Activated CD8-positive, alpha-beta T cell treated with anti-CD3 and anti-CD28 coated beads for 36 hours (primary cell): ENCODE measurements around the gene FSIP1. TPM values are rescaled to one million over a fixed set of nuclear protein-coding genes. Genes with fewer than 3 reads are reported as not detected.

Experiments used
- ATAC-seq: fragments of 200-7000 bp; cut with Tn5 transposase; one replicate; pipeline ENCODE4 v1.10.0; 2021; ENCODE audit warnings: mild to moderate bottlenecking, moderate library complexity
- CTCF ChIA-PET: fragments of 350-600 bp; sonication (Branson Sonifier 250); formaldehyde crosslinking; loops from one replicate; lab custom pipeline; 2021; ENCODE audit warnings: antibody characterized with exemption; lab: Charles Lee
- POLR2A ChIA-PET: fragments of 350-600 bp; sonication (Branson Sonifier 250); formaldehyde crosslinking; loops from one replicate; lab custom pipeline; 2021; ENCODE audit warnings: antibody characterized with exemption; lab: Charles Lee
- DNase-seq: peaks from one replicate; pipeline ENCODE4 v3.0.0-alpha.2; 2020
- H3K27ac Mint-ChIP-seq: one replicate; pipeline ENCODE4 v1.8.0; 2021; ENCODE audit warnings: mild to moderate bottlenecking, mixed read lengths
- H3K27me3 Mint-ChIP-seq: one replicate; pipeline ENCODE4 v1.8.0; 2021; ENCODE audit warnings: mixed read lengths
- H3K36me3 Mint-ChIP-seq: one replicate; pipeline ENCODE4 v1.8.0; 2021; ENCODE audit warnings: low read depth, mixed read lengths
- H3K4me1 Mint-ChIP-seq: one replicate; pipeline ENCODE4 v1.8.0; 2021; ENCODE audit warnings: low read depth, mixed read lengths
- H3K4me3 Mint-ChIP-seq: one replicate; pipeline ENCODE4 v1.8.0; 2021; ENCODE audit warnings: mild to moderate bottlenecking, moderate library complexity, mixed read lengths
- H3K9me3 Mint-ChIP-seq: one replicate; pipeline ENCODE4 v1.8.0; 2021; ENCODE audit warnings: mixed read lengths
- CTCF ChIP-seq: fragments of 200-600 bp; IDR thresholded peaks from one replicate; pipeline ENCODE4 v1.8.0; 2022; ENCODE audit warnings: antibody characterized with exemption, mild to moderate bottlenecking
- intact Hi-C: fragments of 100-400 bp; cut with micrococcal nuclease; formaldehyde crosslinking; loops from one replicate; pipeline ENCODE4 v1.10.0; 2022
- total RNA-seq, 2 experiments: library from RNA; stranded (reverse); gene quantifications; one replicate each; pipeline ENCODE4 v1.2.3, GENCODE V29; 2021

FSIP1 gene
- total RNA-seq, 2 experiments from 2014 or later = 0.36 to 0.43 TPM

GRCh38 chr15:39641191-39641889 lies 141.3 kb downstream of the FSIP1 start:
- H3K4me1 Mint-ChIP-seq = peaks cover 41% of the 10 kb centered on the region

GRCh38 chr15:39640665-39641064 lies 142.0 kb downstream of the FSIP1 start:
- CTCF ChIA-PET = interaction anchor here (0.9 to 1.2 kb wide), 3 partner anchors 10 to 60 kb away, joined by 3 to 5 read pairs (median 5); no protein-coding TSS in a partner anchor
- intact Hi-C loops = no loop called here
- Mint-ChIP-seq H3K9me3 (peaks cover 2% of the 10 kb centered on the region), H3K4me3 (no peak overlapping the region), H3K4me1 (peaks cover 41% of the 10 kb centered on the region), H3K27me3 (peaks cover 9% of the 10 kb centered on the region), H3K27ac (no peak overlapping the region), H3K36me3 (no peaks in the 10 kb centered on the region)
- ATAC-seq (no peak), DNase-seq (no peak)
- TF ChIP-seq CTCF = no peak
- POLR2A ChIA-PET = interaction anchor here (1.5 kb wide), 1 partner anchor 16 kb away, joined by 6 read pairs; no protein-coding TSS in a partner anchor

More at GRCh38 chr15:39641191-39641889, 141.3 kb downstream of the FSIP1 start:
- peak overlapping the region; percentile 72 for H3K27ac Mint-ChIP-seq
- peaks cover 2% of the 10 kb centered on the region for H3K9me3 Mint-ChIP-seq
- TF ChIP-seq CTCF = no peak
- H3K36me3 Mint-ChIP-seq = no peaks in the 10 kb centered on the region
- no peak overlapping the region for H3K4me3 Mint-ChIP-seq
- peaks cover 9% of the 10 kb centered on the region for H3K27me3 Mint-ChIP-seq
- intact Hi-C loops = no loop called here
- POLR2A ChIA-PET = interaction anchor here (1.2 to 1.5 kb wide), 2 partner anchors 12 to 17 kb away, joined by 5 to 6 read pairs; no protein-coding TSS in a partner anchor
- peak; percentile 69 for ATAC-seq
- CTCF ChIA-PET = interaction anchor here (0.9 to 1.2 kb wide), 4 partner anchors 9 to 116 kb away, joined by 3 to 5 read pairs (median 4); no protein-coding TSS in a partner anchor
- no peak for DNase-seq

GRCh38 chr15:39639037-39639436 lies 143.6 kb downstream of the FSIP1 start:
- peaks cover 9% of the 10 kb centered on the region for H3K27me3 Mint-ChIP-seq
- no peak for TF ChIP-seq CTCF
- CTCF ChIA-PET = no interaction called here
- no peaks in the 10 kb centered on the region for H3K36me3 Mint-ChIP-seq
- DNase-seq (no peak), ATAC-seq (no peak)
- peaks cover 36% of the 10 kb centered on the region for H3K4me1 Mint-ChIP-seq
- intact Hi-C loops = no loop called here
- peaks cover 2% of the 10 kb centered on the region for H3K9me3 Mint-ChIP-seq
- H3K27ac Mint-ChIP-seq = no peak overlapping the region
- POLR2A ChIA-PET = interaction anchor here (1.0 kb wide), 1 partner anchor 9 kb away, joined by 4 read pairs; no protein-coding TSS in a partner anchor
- H3K4me3 Mint-ChIP-seq = no peak overlapping the region

- Mint-ChIP-seq H3K27ac (no peak overlapping the region), H3K27me3 (peaks cover 9% of the 10 kb centered on the region), H3K4me1 (peaks cover 26% of the 10 kb centered on the region), H3K4me3 (no peak overlapping the region), H3K9me3 (peaks cover 2% of the 10 kb centered on the region), H3K36me3 (no peaks in the 10 kb centered on the region)
- CTCF ChIA-PET = no interaction called here
- ATAC-seq (no peak), DNase-seq (no peak)
- POLR2A ChIA-PET = no interaction called here
- intact Hi-C loops = no loop called here
- no peak for TF ChIP-seq CTCF
Observed at GRCh38 chr15:39638041-39638440, 144.6 kb downstream of the FSIP1 start.

GRCh38 chr15:39631357-39631756 lies 151.3 kb downstream of the FSIP1 start:
- peak overlapping the region; percentile 61 for H3K27ac Mint-ChIP-seq
- ChIA-PET CTCF (interaction anchor here (0.6 to 1.0 kb wide), 2 partner anchors 9 to 13 kb away, joined by 3 read pairs; no protein-coding TSS in a partner anchor), POLR2A (interaction anchor here (1.0 kb wide), 1 partner anchor 506 kb away, joined by 3 read pairs; no protein-coding TSS in a partner anchor)
- peaks cover 2% of the 10 kb centered on the region for H3K36me3 Mint-ChIP-seq
- peaks cover 46% of the 10 kb centered on the region for H3K4me1 Mint-ChIP-seq
- no peak overlapping the region for H3K4me3 Mint-ChIP-seq
- ATAC-seq (peak; percentile 43), DNase-seq (peak; percentile 38)
- H3K9me3 Mint-ChIP-seq = no peaks in the 10 kb centered on the region
- intact Hi-C loops = no loop called here
- no peak for TF ChIP-seq CTCF
- H3K27me3 Mint-ChIP-seq = no peaks in the 10 kb centered on the region
